Esophagus muscularis mucosa (tissue), 4 donors: ENCODE results near the gene TAOK2. TPM values are rescaled to one million over a fixed set of nuclear protein-coding genes. Genes with fewer than 3 reads are reported as not detected.
A peak's percentile ranks its signal among the peaks of the same experiment; 100 is the strongest.

ENCODE experiments used
- DNase-seq: peaks from one replicate; pipeline ENCODE4 v3.0.0-alpha.2; 2017; ENCODE audit errors: extremely low spot score
- H3K27ac ChIP-seq, 4 donors: fragments of 200-600 bp; sonication (generic); replicated peaks in 1 of 4; 1 replicate in 3 of 4; 2 replicates in 1 of 4; pipeline ENCODE4 v1.5.1; 2016 to 2019; ENCODE audit warnings: mild to moderate bottlenecking in 1 of 4
- H3K27me3 ChIP-seq, 4 donors: fragments of 200-600 bp; sonication (generic); one replicate each; pipeline versions ENCODE4 v1.5.1 to v1.6.0; 2016 to 2019
- H3K36me3 ChIP-seq, 4 donors: fragments of 200-600 bp; sonication (generic); one replicate each; pipeline ENCODE4 v1.5.1; 2016 to 2019
- H3K4me1 ChIP-seq, 4 donors: fragments of 200-600 bp; sonication (generic); one replicate each; pipeline ENCODE4 v1.5.1; 2016 to 2019
- H3K4me3 ChIP-seq, 4 donors: fragments of 200-600 bp; sonication (generic); 1 replicate in 2 of 4; 2 replicates in 2 of 4; pipeline ENCODE4 v1.5.1; 2016 to 2019; ENCODE audit warnings: mild to moderate bottlenecking in 4 of 4, moderate library complexity in 1 of 4
- H3K9me3 ChIP-seq, 4 donors: fragments of 200-600 bp; sonication (generic); 1 replicate in 3 of 4; 2 replicates in 1 of 4; pipeline ENCODE4 v1.5.1; 2016 to 2019
- EP300 ChIP-seq: sonication (generic); formaldehyde crosslinking; IDR thresholded peaks from one replicate; pipeline ENCODE4 v1.6.1; 2017; ENCODE audit warnings: antibody characterized with exemption
- POLR2A ChIP-seq: fragments of 450-650 bp; IDR thresholded peaks from one replicate; pipeline ENCODE4 v1.6.1; 2017; ENCODE audit warnings: antibody characterized with exemption, moderate library complexity, mild to moderate bottlenecking, low read depth
- POLR2AphosphoS5 ChIP-seq, 2 donors: sonication (generic); formaldehyde crosslinking; IDR thresholded peaks; one replicate each; pipeline ENCODE4 v1.6.1; 2017; ENCODE audit warnings: antibody characterized with exemption in 2 of 2
- WGBS: methylation state at CpG from one replicate; pipeline ENCODE4 v1.1.5; 2018; 5-methylcytosine and 5-hydroxymethylcytosine counted together
- intact Hi-C: fragments of 100-400 bp; cut with DNase I; formaldehyde crosslinking; loops from one replicate; pipeline ENCODE4 v1.15.1; 2023
- total RNA-seq, 4 donors: library from RNA; depleted of rRNA; stranded (reverse); fragments of >200 nt; gene quantifications; one replicate each; pipeline versions ENCODE4 v1.1.0 to v1.2.1, GENCODE V29; 2016
- TF ChIP-seq, protein P1 (sequence below), 3 experiments: fragments of 200-600 bp in 2 of 3; fragments of 450-650 bp in 1 of 3; sonication (generic) in 2 of 3; IDR thresholded peaks; one replicate each; pipeline ENCODE4 v1.5.1; 2017 to 2019; ENCODE audit warnings: antibody characterized with exemption in 3 of 3, mild to moderate bottlenecking in 2 of 3, moderate library complexity in 1 of 3

Gene TAOK2
- total RNA-seq, 4 donors from 2014 or later, result 40.9 to 63.6 (median 51.4) TPM

- 62% methylated on average over 10 of the region's 10 CpGs for WGBS
- H3K27ac ChIP-seq, result peak overlapping the region; percentile 92 to 95 (median 94)
- DNase-seq, result no peak
- peaks cover 0 to 21% (median 6%) of the 10 kb centered on the region in 4 donors for H3K36me3 ChIP-seq
- H3K4me3 ChIP-seq, result peak overlapping the region; percentile 73 to 95 (median 80)
- no peak for TF ChIP-seq EP300
- no peak for TF ChIP-seq POLR2AphosphoS5 (IDR thresholded peaks at IDR 0.05)
- TF ChIP-seq, protein P1, sequence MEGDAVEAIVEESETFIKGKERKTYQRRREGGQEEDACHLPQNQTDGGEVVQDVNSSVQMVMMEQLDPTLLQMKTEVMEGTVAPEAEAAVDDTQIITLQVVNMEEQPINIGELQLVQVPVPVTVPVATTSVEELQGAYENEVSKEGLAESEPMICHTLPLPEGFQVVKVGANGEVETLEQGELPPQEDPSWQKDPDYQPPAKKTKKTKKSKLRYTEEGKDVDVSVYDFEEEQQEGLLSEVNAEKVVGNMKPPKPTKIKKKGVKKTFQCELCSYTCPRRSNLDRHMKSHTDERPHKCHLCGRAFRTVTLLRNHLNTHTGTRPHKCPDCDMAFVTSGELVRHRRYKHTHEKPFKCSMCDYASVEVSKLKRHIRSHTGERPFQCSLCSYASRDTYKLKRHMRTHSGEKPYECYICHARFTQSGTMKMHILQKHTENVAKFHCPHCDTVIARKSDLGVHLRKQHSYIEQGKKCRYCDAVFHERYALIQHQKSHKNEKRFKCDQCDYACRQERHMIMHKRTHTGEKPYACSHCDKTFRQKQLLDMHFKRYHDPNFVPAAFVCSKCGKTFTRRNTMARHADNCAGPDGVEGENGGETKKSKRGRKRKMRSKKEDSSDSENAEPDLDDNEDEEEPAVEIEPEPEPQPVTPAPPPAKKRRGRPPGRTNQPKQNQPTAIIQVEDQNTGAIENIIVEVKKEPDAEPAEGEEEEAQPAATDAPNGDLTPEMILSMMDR (IDR thresholded peaks at IDR 0.05), result no peak
- no peak for TF ChIP-seq POLR2A
- intact Hi-C loops, result loop anchor here (5.0 kb wide), 1 partner anchor 34 kb away; the partner anchor contains the start of gene KCTD13
- no peaks in the 10 kb centered on the region for H3K9me3 ChIP-seq
- no peaks in the 10 kb centered on the region for H3K27me3 ChIP-seq
- peaks cover 8 to 34% (median 25%) of the 10 kb centered on the region in 4 donors for H3K4me1 ChIP-seq
These were observed 12.6 kb upstream of the TAOK2 start for GRCh38 chr16:29961127-29961478.

DNA sequence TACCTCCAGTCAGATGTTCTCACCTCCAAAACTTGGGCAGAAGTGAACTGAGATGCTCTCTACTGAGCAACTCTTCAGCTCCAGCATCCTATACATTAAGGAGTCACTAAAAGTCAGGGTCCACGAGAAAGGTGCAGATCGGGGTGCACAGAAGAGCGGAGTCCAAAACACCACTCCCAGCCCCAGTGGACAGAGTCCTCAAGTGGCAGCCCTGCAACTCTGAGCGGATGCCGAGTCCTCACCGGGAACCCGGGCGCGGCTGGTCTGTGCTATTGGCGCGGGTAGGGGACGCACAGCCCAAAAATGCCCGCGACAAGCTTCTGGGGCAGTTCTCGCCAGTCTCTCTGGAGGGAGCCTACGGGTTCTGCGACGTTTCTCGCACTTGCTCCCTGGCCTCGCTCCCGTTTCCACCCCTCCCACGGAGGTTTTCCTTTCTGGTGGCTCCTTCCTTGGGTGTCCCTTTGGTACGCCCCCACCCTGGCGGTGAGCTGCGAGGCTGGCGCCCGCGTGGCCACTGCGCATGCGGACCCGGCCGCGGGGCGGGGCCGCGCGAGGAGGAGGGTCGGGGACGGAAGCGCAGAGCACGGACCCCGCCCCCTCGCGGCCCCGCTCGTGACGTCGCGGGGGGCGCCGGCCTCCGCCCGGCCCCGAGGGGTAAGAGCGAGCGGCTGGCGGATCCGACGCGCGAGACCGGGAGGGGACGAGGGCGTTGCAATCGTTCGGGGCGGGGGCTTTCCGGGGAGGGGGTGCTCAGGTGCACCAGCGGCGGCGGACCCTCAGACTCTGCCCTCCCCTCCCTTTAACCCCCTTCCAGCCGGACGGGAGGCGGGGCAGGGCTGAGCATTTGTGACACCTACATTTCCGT, 12.0 kb upstream of the TAOK2 start, which contains the start of gene TMEM219:
Gene TMEM219, plus strand, starts transcription at position 601 of the 865 bp plus-strand sequence. CDS start 1,065 bp downstream, outside the sequence.
- DNase-seq, result peak; percentile 96
- TF ChIP-seq POLR2A (peak; percentile 26), EP300 (no peak), POLR2AphosphoS5 (IDR thresholded peaks at IDR 0.05) (peak; percentile 78 to 90)
- TF ChIP-seq, protein P1 (IDR thresholded peaks at IDR 0.05), result peak; percentile 33 to 59 (median 59)
- H3K4me1 ChIP-seq, result peaks cover 8 to 34% (median 25%) of the 10 kb centered on the region in 4 donors
- H3K27ac ChIP-seq, result peak within 1 kb of the TSS; percentile 92 to 95 (median 94)
- H3K36me3 ChIP-seq, result peaks cover 0 to 26% (median 6%) of the 10 kb centered on the region in 4 donors
- peak within 1 kb of the TSS; percentile 73 to 95 (median 80) for H3K4me3 ChIP-seq
- no peaks in the 10 kb centered on the region for H3K27me3 ChIP-seq
- WGBS, result under 1% methylated on average over 45 of the region's 75 CpGs
- H3K9me3 ChIP-seq, result no peaks in the 10 kb centered on the region
- intact Hi-C loops, result loop anchor here (5.0 kb wide), 1 partner anchor 34 kb away; the partner anchor contains the start of gene KCTD13

DNA sequence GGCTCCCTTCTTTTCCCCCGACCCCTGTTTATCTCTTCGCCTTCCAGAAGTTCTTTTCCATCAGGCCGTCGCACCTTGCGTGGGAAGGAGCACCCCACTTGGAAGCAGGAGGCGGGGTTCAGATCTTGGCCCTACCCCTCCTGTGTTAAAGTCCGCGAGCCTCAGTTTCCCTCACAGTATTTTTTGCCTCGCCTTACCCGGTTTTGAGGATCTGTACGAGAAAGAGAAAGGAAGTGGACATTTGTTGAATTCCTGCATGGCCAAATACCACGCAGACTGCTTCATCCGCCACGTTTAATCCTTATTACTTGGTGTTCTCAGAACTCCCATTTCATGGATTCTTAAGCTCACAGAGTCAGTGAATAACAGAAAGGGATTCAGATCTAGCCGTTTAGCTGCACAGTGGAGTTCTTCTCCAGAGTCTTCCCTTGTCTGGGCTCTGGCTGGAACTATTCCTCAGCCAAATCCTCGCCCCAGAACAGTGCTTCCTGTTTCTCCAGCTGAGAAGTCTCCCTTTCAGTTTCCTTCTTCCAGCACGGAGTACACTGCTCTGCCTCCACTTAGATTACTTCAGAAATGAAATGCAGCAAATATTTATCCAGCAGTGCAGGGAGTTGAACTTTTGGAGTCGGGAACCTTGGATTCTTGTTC, 11.2 kb upstream of the TAOK2 start:
- 4% methylated on average over 17 of the region's 18 CpGs for WGBS
- DNase-seq, result no peak
- no peak for TF ChIP-seq POLR2AphosphoS5 (IDR thresholded peaks at IDR 0.05)
- TF ChIP-seq POLR2A, result no peak
- TF ChIP-seq, protein P1 (IDR thresholded peaks at IDR 0.05), result no peak
- no peak for TF ChIP-seq EP300
- Histone ChIP-seq H3K27me3 (no peaks in the 10 kb centered on the region), H3K9me3 (no peaks in the 10 kb centered on the region), H3K4me1 (peaks cover 8 to 34% (median 25%) of the 10 kb centered on the region in 4 donors), H3K4me3 (peak overlapping the region; percentile 73 to 95 (median 80)), H3K27ac (peak overlapping the region; percentile 92 to 95 (median 94)), H3K36me3 (peaks cover 0 to 33% (median 6%) of the 10 kb centered on the region in 4 donors)
- intact Hi-C loops, result loop anchor here (5.0 kb wide), 1 partner anchor 35 kb away; the partner anchor contains the start of gene KCTD13

DNA sequence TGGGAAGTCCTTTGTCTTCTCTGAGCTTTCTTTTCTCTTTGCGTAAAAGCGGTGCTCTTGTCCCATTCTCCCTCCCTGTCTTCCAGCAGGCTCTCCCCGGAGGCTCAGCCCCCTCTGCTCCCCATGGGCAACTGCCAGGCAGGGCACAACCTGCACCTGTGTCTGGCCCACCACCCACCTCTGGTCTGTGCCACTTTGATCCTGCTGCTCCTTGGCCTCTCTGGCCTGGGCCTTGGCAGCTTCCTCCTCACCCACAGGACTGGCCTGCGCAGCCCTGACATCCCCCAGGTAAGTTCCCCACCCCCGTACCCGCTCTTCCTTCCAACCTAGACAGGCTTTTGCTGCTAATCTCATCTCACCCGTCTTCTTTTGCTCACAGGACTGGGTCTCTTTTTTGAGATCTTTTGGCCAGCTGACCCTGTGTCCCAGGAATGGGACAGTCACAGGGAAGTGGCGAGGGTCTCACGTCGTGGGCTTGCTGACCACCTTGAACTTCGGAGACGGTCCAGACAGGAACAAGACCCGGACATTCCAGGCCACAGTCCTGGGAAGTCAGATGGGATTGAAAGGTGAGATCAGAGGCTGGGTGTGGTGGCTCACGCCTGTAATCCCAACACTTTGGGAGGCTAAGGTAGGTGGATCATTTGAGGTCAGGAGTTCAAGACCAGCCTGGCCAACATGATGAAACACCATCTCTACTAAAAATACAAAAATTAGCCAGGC, 10.5 kb upstream of the TAOK2 start:
- peaks cover 8 to 34% (median 25%) of the 10 kb centered on the region in 4 donors for H3K4me1 ChIP-seq
- peaks cover 0 to 40% (median 11%) of the 10 kb centered on the region in 4 donors for H3K36me3 ChIP-seq
- no peaks in the 10 kb centered on the region for H3K27me3 ChIP-seq
- WGBS, result 84% methylated on average over 14 of the region's 14 CpGs
- TF ChIP-seq POLR2A, result no peak
- TF ChIP-seq POLR2AphosphoS5 (IDR thresholded peaks at IDR 0.05), result no peak
- TF ChIP-seq, protein P1 (IDR thresholded peaks at IDR 0.05), result no peak
- TF ChIP-seq EP300, result no peak
- intact Hi-C loops, result loop anchor here (5.0 kb wide), 1 partner anchor 36 kb away; the partner anchor contains the start of gene KCTD13
- DNase-seq, result no peak
- no peaks in the 10 kb centered on the region for H3K9me3 ChIP-seq
- peak overlapping the region; percentile 73 to 95 (median 80) for H3K4me3 ChIP-seq
- H3K27ac ChIP-seq, result peak overlapping the region; percentile 92 to 95 (median 94)
